ENCODE measurements around the gene BBS9. TPM values are rescaled to one million over a fixed set of nuclear protein-coding genes. Genes with fewer than 3 reads are reported as not detected.

Gene BBS9
- total and polyA plus RNA-seq, 2 donors (not counting 3 experiments of a cell fraction or from before 2014, with no cell fraction given): 5.7 to 17.4 TPM

- H3K4me2 ChIP-seq (ENCODE audit: insufficient read depth, low read length): no peak overlapping the region
- ChIA-PET POLR2A (no interaction called here), CTCF (no interaction called here)
- no peaks in the 10 kb centered on the region for H3K36me3 ChIP-seq (ENCODE audit: control insufficient read depth in 2 of 2, extremely low read depth in 1 of 2, insufficient read depth in 2 of 2, low read length in 2 of 2)
- no peak overlapping the region for H3K4me3 ChIP-seq (replicated peaks in 1 of 3; ENCODE audit: insufficient read depth in 1 of 3, low read depth in 1 of 3, low read length in 3 of 3)
- H2AFZ ChIP-seq (ENCODE audit: low read depth, low read length): no peak overlapping the region
- no TSS peak for BruUV-seq (replicated peaks)
- no peaks in the 10 kb centered on the region for H4K20me1 ChIP-seq (replicated peaks; ENCODE audit: control insufficient read depth, extremely low read depth, insufficient read depth, low read length)
- DNase-seq (ENCODE audit: low read depth, low spot score) (no peak), FAIRE-seq (no peak)
- H3K9me1 ChIP-seq (replicated peaks; ENCODE audit: control insufficient read depth, extremely low read depth, insufficient read depth, low read length): no peaks in the 10 kb centered on the region
- no peaks in the 10 kb centered on the region for H3K4me1 ChIP-seq (ENCODE audit: control insufficient read depth, extremely low read depth, insufficient read depth, low read length)
- no peak for TF ChIP-seq GATA2 (IDR thresholded peaks at IDR 0.05; ENCODE audit: insufficient read depth, insufficient read length, low read depth, low read length)
- no peak for TF ChIP-seq POLR2AphosphoS5 (IDR thresholded peaks at IDR 0.05; ENCODE audit: insufficient read depth, low read depth, low read length)
- no peak for TF ChIP-seq POLR2A (IDR thresholded peaks at IDR 0.05; ENCODE audit: low read depth, low read length)
- no peak for TF ChIP-seq EZH2 (IDR thresholded peaks at IDR 0.05; ENCODE audit: borderline replicate concordance, low read depth, low read length, severe bottlenecking)
- no peak for TF ChIP-seq MYC (IDR thresholded peaks at IDR 0.05; ENCODE audit: low read depth, low read length)
- TF ChIP-seq FOS (IDR thresholded peaks at IDR 0.05; ENCODE audit: borderline replicate concordance, insufficient read depth, low read length): no peak
- TF ChIP-seq JUN (IDR thresholded peaks at IDR 0.05; ENCODE audit: borderline replicate concordance, insufficient read depth, insufficient read length, low read depth): no peak
- TF ChIP-seq CTCF (IDR thresholded peaks at IDR 0.05; ENCODE audit: extremely low read depth in 1 of 2, insufficient read depth in 1 of 2, low read depth in 1 of 2, low read length in 2 of 2): no peak
- no peak for TF ChIP-seq MAX (IDR thresholded peaks at IDR 0.05; ENCODE audit: insufficient read depth, insufficient read length)
- no peaks in the 10 kb centered on the region for H3K9me3 ChIP-seq (replicated peaks; ENCODE audit: control insufficient read depth, insufficient read depth, low read length)
- H3K27ac ChIP-seq (ENCODE audit: insufficient read depth, low read depth, low read length): no peak overlapping the region
- H3K27me3 ChIP-seq (ENCODE audit: control insufficient read depth in 2 of 2, insufficient read depth in 2 of 2, low read length in 2 of 2): no peaks in the 10 kb centered on the region
- intact Hi-C loops (cut with micrococcal nuclease) (no loop called here), dilution Hi-C loops (cut with MboI; ENCODE audit: extremely low pct_ligation_motif_present, low sequenced_read_pairs) (no loop called here)
- H3K9ac ChIP-seq (replicated peaks; ENCODE audit: extremely low read depth, insufficient read depth, low read length): no peak overlapping the region
- H3K79me2 ChIP-seq (ENCODE audit: control insufficient read depth, insufficient read depth, low read length): no peaks in the 10 kb centered on the region
Observed at GRCh38 chr7:33619264-33619663, 489.9 kb downstream of the BBS9 start.

Measured in endothelial cell of umbilical vein (primary cell).